T1000 (cell line): Measurements from ENCODE around the gene NECTIN4.
A peak's percentile ranks its signal among the peaks of the same experiment; 100 is the strongest.
"Not testable (repeated sequence)": the region's sequence is repeated elsewhere in the genome, so short reads cannot be mapped to it uniquely, and the experiment has no call there.

ENCODE experiments used
- DNase-seq: peaks from one replicate; lab custom pipeline; 2025; ENCODE audit warnings: mixed read lengths; lab: John Stamatoyannopoulos, UW

Gene NECTIN4

DNA sequence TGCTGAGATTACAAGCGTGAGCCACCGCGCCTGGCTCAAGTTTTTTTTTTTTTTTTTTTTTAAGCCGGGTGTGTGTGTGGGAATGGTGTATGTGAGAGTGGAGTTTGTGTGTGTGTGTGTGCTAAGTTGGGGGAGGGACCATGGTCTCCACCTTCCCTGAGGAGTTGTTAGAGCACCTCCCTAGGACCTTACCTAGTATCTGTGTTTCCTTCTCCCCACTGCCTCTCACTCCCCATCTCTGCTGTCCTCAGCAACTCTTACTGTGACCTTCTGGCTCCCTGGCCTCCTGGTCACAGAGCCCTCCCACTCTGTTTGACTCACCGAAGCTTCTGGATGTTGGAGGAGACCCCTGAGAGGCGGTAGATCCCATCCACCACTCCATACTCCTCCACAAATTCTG is 30.1 kb downstream of the NECTIN4 start:
- no peak for DNase-seq

DNA sequence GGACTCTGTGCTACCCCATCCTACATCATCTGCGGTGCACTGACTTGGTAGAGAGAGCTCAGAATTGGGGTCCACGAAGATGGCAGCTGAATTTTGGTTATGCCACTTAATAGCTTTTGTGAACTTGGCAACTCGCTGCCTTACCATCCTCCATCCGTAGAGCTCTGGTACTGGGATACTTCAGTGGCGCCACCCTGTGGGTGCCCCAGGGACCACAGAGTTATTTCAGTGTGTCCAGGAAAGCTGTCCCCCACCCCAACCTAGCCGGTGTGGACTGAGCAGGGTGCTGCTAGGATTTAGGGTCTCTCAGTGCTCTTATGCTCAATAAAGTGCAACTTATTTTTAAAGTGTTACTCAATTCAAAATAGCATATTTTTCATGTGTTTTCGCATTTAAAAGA is 34.6 kb downstream of the NECTIN4 start:
- no peak for DNase-seq

DNA sequence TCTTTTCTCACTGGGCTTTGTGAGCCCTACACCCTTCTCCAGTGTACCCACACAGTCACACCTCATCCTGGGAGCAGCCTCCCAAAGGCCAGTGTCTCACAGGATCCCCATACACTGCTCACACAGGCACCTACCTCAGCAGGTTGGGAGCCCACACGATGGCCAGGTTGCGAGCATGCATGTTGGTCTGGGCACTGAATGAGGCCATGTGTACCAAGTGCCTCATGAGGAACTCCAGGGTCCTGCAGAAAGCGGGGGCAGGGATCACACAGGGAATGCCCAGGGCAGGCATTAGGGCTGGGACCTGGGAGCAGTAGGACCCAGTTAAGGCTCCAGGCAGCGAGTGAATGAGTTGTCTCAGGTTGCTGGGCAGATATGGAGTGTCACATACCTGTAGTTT is 35.1 kb downstream of the NECTIN4 start:
- no peak for DNase-seq

DNA sequence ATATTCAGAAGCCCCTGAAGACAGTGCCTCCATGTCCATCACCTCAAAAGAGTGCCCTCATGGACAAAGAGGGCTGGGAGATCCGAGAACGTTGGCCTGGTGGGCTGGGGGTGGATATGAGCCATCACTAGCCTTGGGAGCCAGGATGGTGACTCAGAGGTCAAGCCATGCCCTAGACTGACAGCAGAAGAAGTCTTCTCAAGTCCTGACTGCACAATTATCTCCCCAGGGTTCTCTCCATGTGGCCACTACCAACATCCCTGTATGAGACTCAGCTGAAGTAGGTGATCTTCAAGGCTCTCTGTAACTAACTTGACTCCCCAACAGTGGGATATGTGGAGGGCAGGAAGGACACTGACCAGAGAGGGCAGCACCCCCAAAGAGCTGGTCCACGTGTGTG is 36.5 kb downstream of the NECTIN4 start:
- no peak for DNase-seq

DNA sequence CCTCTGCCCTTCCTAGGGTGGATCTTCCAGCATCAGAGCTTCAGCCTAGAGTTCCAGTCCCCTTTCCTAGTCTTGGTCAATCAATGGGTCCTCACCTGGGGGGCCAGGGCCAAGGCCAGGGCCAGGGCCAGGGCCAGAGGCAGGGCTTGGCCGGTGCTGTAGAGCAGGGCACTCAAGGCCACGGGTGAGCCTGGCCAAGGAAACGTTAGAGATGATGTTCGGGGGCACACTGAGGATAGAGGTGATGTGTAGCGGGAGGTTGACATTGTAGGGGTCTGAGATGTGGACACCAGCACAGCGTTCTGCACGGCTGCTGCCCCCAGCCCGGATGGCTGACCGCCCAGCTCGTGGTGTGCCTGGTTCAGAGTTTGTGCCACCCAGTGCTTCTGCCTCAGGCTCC is 38.1 kb downstream of the NECTIN4 start:
- DNase-seq: no peak

DNA sequence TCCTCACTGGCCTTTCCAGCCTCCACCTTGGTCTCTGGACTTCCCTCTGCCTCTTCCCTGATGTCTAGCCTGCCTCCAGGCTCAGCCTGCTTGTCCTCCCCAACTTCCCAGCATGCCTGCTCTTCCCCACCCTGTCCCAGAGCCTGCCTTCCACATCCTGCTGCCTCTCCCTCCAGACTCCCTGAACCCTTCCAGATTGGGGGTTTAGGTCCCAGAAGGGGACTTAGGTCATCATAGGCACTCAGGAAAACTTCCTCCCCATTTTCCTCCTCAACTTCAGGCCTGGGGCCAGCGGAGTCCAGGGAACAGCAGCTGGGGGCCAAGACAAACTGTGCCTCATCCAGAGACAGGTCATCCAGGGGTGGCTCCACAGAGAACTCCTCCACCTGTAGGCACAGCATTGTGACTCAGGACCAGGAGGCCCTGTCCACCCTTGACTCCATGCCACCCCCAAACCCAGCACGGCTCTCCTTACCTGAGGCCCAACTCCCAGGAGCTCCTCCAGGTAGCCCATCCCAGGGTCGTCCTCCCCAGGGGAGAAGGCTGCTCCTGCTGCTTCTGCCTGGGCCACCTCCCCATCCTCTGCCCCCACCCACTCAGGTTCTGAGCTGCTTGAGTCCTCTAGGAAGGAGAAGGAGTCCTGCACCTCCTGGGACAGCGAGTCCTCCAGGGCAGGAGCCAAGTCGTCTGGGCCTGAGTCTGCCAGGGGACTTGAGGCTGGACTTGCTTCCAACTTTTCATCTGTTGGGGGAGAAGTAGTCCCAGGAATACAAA is 40.2 kb downstream of the NECTIN4 start:
- DNase-seq: no peak

DNA sequence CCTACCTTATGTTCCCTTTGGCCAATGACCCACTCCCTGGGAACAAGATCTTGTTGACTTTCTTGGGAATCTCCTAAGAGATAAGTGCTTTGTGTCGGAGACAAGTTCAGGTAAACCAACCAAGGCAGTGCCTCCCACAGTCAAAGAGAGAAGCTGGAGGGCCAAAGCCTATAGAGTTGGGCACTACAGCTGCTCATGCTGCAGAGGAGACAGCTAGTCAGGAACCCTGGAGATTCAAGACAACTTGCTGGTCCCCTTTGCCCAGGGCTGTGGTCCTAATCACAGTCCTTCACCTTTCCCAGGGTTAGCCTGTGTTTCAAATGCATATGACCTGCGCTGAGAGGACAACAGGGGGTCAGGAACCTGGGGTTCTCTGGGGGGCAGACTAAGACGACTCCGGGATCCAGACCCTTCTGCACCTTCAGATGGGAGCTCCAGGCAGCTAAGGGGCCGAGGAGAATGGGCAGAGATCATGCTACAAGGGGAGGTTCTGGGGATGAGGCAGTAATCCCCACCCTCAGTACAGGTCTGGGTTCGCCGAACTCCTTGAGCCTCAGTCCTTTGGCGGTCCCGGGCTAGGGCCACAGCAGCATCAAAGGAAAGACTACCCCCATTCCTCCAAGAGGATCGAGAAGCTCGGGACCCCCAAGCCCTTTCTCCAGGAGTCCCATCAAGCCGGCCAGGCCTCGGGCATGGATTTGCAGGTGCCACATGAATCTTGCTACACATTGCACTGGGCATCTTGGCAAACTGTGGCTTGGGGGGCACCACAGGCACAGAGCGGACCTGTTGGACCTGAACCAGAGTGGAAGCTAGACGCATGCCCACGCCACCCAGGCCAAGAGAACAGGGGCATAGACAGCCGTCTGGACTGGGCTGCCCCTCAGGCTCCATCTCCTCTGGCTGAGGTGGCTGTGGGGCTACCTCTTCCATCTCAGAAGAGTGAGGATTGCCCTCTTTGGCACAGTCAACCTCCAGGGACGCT is 41.6 kb downstream of the NECTIN4 start:
- no peak for DNase-seq

DNA sequence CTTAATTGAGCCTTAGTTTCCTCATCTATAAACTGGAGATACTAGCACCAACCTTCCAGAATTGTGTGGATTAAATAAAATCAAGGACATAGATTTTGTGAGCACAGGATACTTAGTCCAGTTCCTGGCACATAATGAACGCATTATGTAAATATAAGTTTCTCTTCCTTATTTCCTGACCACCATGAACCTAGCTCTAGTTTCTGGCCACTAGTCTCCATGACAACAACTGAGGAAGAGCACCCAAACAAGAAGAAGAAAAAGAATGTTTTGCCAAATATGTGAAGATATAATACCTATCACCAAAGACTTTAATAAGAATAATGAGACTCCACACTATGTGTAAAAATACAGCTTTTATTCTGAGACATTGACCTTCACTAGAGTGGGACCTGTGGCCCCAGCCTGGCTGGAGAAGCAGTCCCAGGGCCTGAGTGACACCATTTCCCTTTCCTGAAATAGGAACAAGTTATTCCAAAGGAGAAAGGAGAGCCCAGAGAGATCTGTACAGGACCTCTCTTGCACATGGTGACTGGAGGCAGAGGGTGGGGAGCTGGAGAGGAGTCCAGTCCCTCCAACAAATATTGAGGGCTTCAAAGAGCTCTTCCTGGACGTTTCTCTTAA is 42.6 kb downstream of the NECTIN4 start:
- no peak for DNase-seq

DNA sequence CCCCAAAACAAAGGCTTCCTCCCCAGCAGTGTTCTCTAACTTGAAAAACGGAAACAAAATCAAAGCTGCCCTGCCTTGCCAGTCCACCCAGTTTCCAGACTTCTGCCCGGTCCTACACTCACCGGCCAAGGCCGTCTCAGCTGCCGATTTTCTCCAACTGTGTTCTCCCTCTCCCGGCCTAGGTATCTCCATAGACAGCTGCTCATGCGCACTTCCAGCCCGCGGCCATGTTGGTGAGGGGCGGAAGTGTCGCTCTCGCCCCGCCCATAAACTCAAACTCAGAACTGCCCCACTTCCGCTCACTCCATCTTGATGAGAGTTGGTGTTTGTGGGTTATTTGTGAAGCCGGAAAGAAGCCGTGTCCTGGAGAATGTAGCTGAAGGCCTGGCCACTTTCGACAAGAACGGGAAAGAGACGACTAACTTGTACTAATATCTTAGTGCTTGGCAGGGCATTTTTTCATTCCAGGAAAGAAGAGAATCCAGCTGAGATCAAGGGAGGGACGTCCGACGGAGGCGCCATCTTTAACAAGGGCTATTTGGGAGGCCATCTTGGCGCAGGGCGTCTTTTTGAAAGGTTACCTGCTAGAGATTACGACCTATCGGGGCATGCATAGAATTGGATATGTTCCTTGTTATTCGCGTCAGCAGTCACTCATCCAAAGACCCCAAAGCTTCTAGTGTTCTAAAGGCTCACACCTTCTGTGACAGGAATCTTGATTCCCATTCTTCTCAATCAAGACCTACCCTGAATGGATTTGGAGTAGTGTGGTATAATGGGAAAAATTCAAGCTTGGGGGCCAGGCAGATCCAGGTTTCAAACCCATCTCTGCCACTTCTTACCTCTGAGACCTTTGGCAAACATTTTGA is 43.4 kb downstream of the NECTIN4 start, which contains the start of gene USF1:
TSS of gene USF1 (minus strand) at position 242 of the 869 bp plus-strand sequence. CDS start 2,702 bp downstream, outside the sequence.
- DNase-seq: peak; percentile 85

DNA sequence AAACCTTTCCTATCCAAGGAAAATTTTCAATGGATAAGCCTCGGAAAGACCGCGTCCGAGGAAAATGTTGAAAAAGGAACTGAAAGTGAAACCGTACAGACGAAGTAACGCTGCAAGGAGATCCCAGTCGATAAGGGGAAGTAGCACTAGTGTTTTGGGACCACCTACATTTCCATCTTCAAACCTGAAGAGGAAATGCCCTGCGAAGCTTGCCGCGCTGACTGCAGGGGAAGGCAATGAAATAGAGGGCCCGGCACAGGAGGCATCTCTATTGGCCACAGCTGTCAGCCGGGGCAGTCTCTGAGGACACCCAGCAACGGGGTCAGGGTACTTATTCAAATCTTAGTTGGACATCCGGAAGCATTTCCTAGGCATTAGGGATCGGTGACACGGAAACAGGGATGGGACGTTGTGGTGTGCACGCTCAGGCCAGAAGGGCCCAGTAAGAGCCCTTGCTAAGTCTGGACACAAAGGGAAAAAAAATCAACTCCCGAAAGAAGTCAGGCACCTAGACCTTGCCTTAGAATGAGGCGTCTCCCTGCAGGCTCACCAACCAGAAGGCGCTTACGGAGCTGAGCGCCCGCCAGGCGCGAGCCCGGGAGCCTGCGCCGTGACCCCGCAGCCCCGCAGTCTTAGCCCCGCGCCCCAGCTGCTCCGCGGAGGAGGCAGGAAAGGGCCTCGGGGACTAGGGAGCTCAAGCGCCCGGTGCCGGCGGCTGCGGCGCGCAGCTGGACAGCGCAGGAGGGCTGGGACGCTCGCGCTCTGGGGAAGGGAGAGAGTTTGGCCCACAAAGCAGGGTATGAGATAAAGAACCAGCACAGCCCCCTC is 44.2 kb downstream of the NECTIN4 start:
- peak; percentile 31 for DNase-seq

DNA sequence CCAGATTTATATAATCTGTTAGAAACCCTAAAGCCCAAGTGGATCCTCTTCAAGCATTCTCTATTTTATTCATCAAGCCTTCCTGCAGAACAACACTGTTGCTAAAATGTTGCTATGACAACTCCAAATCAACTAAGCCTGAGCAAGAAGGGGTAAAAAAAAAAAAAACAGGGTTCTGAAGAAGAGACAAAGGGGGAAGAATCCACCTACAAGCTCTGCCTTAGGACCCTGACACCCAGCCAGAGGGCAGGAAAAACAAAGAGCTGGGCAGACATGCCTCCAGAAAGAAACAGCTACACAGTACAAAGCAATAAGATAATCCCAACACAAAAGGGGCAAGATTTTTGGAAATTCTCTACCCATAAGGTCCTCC is 44.8 kb downstream of the NECTIN4 start:
- DNase-seq: no peak

DNA sequence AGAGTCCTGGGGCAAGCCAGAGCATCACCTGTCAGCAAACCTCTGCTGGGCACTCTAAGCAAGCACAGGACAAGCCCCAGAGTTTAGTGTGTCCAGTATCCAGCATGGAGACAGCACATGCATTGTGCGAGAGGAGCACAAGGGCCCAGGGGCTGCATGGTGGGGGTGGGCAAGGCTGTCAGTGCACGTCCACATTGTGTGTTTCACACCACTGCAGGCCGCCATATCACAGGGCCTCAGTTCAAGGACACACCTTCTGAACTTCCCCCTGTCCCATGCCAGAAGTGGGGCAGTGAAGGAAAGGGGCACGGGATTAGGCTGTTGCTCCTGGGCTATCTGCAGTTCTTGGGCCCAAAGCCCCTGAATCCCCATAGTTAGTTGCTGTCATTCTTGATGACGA is 49.8 kb downstream of the NECTIN4 start:
- DNase-seq: no peak

DNA sequence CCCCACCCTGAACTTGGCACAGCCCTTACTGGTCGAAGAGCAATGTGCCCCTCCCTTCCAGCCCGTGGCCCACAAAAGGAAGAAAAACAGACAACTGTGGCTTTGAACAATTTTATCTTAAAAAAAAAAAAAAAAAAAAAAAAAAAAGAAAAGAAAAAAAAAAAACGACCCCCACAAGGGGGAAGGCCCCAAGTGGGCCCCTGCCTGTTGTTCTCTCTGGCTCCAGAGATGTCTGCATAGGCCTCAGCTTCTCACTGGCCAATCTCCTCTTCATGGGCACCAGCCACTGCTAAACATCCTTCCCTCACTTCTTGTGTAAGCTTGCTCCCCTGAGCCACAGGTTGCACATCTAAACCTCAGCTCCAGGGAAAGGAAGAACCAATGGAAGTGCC is 50.2 kb downstream of the NECTIN4 start:
- DNase-seq: no peak

DNA sequence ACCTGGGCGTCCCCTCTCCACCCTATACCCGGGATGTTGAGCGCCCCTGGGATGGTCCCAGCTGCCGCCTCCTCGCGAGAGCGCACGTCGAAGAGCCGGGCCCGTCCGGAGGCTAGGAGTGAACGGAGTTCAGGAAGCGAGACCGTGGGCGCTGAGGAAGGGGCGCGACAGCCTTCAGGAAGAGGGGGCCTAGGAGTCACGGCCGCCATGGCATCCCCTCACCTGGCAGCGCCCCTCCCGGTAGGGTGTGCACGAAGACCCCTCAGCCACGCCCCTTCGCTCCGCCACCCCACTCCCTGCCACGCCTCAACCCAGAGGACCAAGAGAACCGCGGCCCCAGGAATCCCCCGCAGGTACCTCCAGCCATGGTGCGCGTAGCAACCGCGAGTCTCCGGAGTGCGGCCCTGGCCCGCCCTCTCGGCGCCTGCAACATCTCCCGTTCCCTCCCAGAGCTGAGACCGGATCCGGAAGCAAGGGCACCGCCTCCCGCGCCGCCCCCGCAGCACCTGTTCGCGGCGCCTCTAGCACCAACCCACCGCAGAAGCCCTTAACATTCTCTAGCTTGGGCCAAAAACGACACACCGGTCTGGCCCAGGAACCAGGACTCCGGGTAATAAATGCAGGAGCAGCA is 50.7 kb downstream of the NECTIN4 start, which contains the start of gene TSTD1:
TSS of gene TSTD1 (minus strand) at position 442 of the 631 bp plus-strand sequence. CDS start at position 367, 75 bp downstream.
- DNase-seq: no peak

DNA sequence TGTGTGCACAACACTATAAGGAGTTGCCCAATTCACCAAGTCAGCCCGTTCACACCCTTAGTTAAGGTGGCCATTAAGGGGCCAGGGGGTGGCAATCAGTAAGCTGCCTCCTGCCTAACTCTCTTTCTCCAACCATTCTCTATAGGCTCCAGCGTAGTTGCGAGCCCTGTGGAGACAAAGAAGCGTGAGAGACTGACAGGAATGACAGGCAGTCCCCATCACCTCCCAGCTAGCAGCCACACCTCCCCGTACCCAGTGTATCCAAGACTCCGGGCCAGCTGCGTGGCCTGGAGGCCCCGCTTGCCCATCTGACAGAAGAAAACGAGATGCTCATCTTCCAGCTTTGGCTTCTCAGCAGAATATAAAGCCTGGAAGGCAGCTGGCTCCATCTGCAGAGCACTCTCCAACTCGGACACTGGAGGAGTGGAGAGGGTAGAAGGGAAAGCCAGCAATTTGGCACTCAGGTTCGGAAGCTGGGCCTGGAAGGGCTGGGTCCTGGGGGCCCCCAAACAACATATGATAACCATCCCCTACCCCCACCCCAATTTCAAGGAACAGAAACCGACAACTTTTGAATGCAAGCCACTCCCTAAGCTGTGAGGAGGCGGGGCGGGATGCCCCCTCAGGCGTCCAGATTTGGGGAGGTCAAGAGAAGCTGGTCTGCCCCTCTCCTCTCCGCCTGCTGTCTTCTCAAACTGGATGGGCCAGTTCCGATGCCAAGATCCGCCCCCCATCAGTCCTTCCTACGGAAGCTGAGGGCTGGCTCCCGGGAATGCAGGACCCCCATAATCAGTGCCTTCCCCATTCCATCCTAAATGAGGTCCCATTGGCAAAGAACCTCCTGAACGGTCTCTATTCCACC is 51.5 kb downstream of the NECTIN4 start:
- no peak for DNase-seq

DNA sequence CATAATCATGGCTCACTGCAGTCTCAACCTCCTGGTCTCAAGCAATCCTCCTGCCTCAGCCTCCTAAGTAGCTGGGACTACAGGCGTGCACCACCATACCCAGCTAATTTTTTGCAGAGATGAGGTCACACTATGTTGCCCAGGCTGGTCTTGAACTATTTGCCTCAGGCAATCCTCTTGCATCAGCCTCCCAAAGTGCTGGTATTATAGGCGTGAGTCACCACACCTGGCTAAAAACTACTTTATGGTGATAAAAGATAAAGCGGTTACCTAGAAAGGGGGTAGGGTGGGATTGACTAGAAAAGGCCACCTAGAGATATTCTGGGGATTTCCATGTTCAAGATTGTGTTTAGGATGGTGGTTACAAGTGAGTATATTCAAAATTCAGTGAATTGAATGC is 55.6 kb downstream of the NECTIN4 start:
- DNase-seq: no peak

DNA sequence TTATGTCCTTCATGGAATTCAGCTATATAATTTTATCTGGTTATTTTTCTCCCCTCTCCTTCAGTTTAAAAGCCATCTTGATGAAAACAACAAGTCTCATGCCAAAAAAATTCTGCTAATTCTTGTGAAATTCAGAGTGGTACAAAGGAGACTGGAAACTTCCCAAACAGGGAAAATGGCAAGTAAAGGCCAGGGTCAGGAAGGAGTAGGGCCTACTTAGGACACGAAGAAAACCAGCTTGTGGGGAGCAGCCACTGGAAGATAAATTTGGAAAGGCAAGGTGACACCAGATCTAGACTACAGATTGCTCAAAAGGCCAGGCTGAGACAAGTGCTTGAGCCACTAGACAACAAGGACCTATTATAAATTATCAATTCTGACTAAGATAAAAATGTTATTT is 56.9 kb downstream of the NECTIN4 start:
- DNase-seq: no peak

DNA sequence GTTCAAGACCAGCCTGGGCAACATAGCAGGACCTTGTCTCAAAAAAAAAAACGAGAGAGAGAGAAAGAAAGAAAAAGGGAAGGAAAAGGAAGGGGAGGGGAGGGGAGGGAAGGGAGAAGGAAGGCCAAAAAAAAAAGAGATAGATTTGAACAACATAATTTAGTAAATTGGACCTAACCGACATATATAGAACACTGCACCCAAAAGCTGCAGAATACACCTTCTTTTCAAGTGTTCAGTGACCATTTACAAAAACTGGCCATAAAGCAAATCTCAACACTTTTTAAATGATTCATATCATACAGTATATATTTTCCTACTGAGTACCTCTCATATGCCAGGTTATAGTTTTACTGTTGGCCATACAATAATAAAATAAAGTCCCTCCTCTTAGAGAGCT is 57.5 kb downstream of the NECTIN4 start:
- DNase-seq: no peak

DNA sequence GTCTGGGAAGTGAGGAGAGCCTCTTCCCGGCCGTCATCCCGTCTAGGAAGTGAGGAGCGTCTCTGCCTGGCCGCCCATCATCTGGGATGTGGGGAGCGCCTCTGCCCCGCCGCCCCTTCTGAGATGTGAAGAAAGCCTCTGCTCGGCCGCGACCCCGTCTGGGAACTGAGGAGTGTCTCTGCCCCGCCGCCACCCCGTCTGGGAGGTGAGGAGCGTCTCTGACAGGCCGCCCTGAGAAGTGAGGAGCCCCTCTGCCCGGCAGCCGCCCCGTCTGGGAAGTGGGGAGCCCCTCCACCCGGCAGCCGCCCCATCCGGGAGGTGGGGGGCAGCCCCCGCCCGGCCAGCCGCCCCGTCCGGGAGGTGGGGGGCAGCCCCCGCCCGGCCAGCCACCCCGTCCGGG is 59.9 kb downstream of the NECTIN4 start:
- DNase-seq: not testable (repeated sequence)
